ENCODE results near the gene IZUMO4. TPM values are rescaled to one million over a fixed set of nuclear protein-coding genes. Genes with fewer than 3 reads are reported as not detected.

IZUMO4 gene, protein sequence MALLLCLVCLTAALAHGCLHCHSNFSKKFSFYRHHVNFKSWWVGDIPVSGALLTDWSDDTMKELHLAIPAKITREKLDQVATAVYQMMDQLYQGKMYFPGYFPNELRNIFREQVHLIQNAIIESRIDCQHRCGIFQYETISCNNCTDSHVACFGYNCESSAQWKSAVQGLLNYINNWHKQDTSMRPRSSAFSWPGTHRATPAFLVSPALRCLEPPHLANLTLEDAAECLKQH
- 1.0 TPM in 2 replicates for total RNA-seq

DNA sequence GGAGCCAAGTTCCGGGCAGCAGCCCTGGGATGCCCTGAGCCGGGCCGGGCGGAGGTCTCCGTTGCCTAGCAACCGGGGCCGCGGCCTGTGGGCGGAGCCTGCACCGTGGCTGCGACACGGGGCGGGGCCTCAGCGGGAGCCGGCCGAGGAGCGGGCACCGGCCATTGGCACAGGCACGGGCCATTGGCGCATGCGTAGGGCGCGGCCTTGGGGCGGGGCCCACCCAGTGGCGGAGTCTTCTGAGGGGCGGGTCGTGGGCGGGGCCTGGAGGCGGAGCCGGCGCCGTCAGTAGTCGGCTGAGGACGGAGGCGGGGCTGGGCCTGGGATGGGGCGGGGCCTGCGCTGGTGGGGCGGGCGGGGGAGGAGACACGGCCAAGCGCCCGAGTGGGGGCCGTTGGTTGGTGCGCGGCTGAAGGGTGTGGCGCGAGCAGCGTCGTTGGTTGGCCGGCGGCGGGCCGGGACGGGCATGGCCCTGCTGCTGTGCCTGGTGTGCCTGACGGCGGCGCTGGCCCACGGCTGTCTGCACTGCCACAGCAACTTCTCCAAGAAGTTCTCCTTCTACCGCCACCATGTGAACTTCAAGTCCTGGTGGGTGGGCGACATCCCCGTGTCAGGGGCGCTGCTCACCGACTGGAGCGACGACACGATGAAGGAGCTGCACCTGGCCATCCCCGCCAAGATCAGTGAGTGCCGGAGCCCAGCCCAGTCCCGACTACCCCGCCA is at the start of gene IZUMO4:
Gene IZUMO4 (plus strand): TSS at position 436 of the 723 bp plus-strand sequence. CDS start 31 bp downstream, at position 467.

DNA sequence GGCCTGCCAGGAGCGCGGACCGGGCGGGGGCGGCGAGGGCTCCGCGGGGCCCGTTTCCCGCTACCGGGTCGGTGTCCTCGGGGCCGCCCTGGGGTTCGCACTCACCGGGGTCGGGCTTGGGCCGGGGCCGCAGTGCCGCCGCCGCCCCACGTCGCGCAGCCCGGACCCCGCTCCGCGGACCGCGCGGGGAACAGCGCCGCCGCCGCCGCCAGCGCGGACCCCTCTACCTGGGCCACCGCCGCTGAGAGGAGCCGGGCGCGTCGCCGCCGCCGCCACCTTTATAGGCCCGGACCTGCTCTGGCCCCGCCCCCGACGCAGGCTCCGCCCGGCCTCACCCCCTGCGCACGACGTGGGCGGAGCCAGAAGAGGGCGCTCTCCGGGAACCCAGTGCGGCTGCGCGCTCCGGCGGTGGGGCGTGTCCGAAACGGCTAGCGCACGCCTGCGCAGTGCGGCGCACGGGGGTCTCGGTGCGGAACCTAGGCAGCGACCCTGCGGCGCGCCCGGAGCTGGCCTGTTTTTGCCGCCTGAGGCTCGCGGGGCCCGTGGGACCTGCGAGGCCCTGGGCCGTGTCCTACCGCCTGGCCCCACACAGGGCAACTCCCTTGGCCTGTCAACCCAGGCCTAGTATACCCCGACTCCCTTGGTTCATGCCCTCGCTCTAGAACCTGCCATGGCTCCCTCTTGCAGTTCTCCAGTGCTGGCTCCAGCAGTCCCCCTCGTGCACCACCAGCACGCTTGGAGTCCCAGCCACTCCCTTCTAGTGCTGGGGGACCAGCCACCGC is 45.5 kb upstream of the IZUMO4 start, which contains the start of gene MKNK2:
Gene MKNK2 (minus strand): TSS at position 254 of the 782 bp plus-strand sequence. CDS start 393 bp downstream, outside the sequence.

DNA sequence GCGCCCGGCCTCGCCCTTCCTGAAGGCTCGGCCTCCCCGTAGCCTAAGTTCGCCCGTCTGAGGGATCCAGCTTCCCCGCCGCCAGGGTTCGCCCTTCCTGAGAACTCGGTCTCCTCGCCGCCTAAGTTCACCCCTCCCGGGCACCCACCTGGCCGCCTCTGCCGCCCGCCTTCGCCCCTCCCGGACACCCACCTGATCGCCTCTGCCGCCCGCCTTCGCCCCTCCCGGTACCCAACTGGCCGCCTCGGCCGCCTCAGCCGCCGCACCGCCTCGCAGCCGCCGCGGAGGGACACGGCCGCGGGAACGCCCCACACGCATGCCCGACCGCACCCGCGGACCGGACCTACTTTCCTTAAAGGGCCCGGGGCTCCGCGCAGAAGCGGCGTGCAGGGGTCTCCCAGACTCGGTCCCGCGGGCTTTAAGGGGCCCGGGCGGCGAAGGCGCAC is 658 bp upstream of the IZUMO4 start, which contains the start of gene MOB3A:
Gene MOB3A (minus strand): TSS at position 293 of the 446 bp plus-strand sequence. CDS start 17,766 bp downstream, outside the sequence.

Other genes with a start within 250 kb of the IZUMO4 start
- gene REXO1, start 248.4 kb upstream of the IZUMO4 start, total RNA-seq: 9.7 and 11.6 TPM in 2 replicates
- gene KLF16, start 233.3 kb upstream of the IZUMO4 start, total RNA-seq: 5.9 and 12.6 TPM in 2 replicates
- 111 TPM in 2 replicates for gene ABHD17A, start 211.4 kb upstream of the IZUMO4 start, total RNA-seq
- gene ADAT3, start 191.5 kb upstream of the IZUMO4 start, total RNA-seq: 1.5 and 3.0 TPM in 2 replicates
- 70.2 and 71.1 TPM in 2 replicates for gene SCAMP4, start 191.5 kb upstream of the IZUMO4 start, total RNA-seq
- gene CSNK1G2, start 155.7 kb upstream of the IZUMO4 start, total RNA-seq: 63.7 and 75.5 TPM in 2 replicates
- 92.8 and 98.6 TPM in 2 replicates for gene BTBD2, start 81.2 kb upstream of the IZUMO4 start, total RNA-seq
- 117 and 123 TPM in 2 replicates for gene MKNK2, start 45.7 kb upstream of the IZUMO4 start, total RNA-seq
- 30.6 and 33.1 TPM in 2 replicates for gene MOB3A, start 589 bp upstream of the IZUMO4 start, total RNA-seq
- gene AP3D1, start 54.7 kb downstream of the IZUMO4 start, total RNA-seq: 97.0 and 104 TPM in 2 replicates
- gene DOT1L, start 67.0 kb downstream of the IZUMO4 start, total RNA-seq: 8.8 and 10.3 TPM in 2 replicates
- 102 and 106 TPM in 2 replicates for gene PLEKHJ1, start 139.4 kb downstream of the IZUMO4 start, total RNA-seq
- 35.0 and 49.1 TPM in 2 replicates for gene SF3A2, start 139.9 kb downstream of the IZUMO4 start, total RNA-seq
- 0.67 TPM in 1 of 2 replicates, not detected in the other for gene AMH, start 152.4 kb downstream of the IZUMO4 start, total RNA-seq
- gene JSRP1, start 159.5 kb downstream of the IZUMO4 start, total RNA-seq: 0.15 TPM in 1 of 2 replicates, not detected in the other
- gene PEAK3, start 185.3 kb downstream of the IZUMO4 start, total RNA-seq: 0.15 TPM in 1 of 2 replicates, not detected in the other
- gene LINGO3, start 211.2 kb downstream of the IZUMO4 start, total RNA-seq: not detected in 2 replicates
- gene LSM7, start 231.7 kb downstream of the IZUMO4 start, total RNA-seq: 273 and 358 TPM in 2 replicates
- gene SPPL2B, start 231.8 kb downstream of the IZUMO4 start, total RNA-seq: 25.1 and 33.7 TPM in 2 replicates